T-cell (primary cell): ENCODE results near the gene TMEM213. TPM values are rescaled to one million over a fixed set of nuclear protein-coding genes. Genes with fewer than 3 reads are reported as not detected.

ENCODE experiments used
- ATAC-seq, 4 experiments: fragments of 200-7000 bp in 3 of 4; fragments of 150-1000 bp in 1 of 4; cut with Tn5 transposase; replicated peaks in 1 of 4; 1 replicate in 3 of 4; 2 replicates in 1 of 4; pipeline ENCODE4 v1.10.0; 2021; ENCODE audit warnings: moderate library complexity in 3 of 4, mild to moderate bottlenecking in 2 of 4, moderate number of reproducible peaks in 1 of 4
- CTCF ChIA-PET, 2 donors: fragments of 300-600 bp; sonication (Branson Sonifier 250); formaldehyde crosslinking; loops; one replicate each; lab custom pipeline; 2022; ENCODE audit warnings: antibody characterized with exemption in 2 of 2; lab: Charles Lee
- POLR2A ChIA-PET, 2 donors: fragments of 300-600 bp; sonication (Branson Sonifier 250); formaldehyde crosslinking; loops; one replicate each; lab custom pipeline; 2022; ENCODE audit warnings: antibody characterized with exemption in 2 of 2; lab: Charles Lee
- DNase-seq, 35 experiments: peaks; one replicate each; pipeline versions ENCODE4 v3.0.0 to v3.0.0-alpha.2; 2013 to 2023
- H3K27ac ChIP-seq: one replicate; pipeline ENCODE4 v1.5.1; 2013; ENCODE audit warnings: low read length
- H3K27me3 ChIP-seq, 2 experiments: replicated peaks in 1 of 2; 1 replicate in 1 of 2; 2 replicates in 1 of 2; pipeline versions ENCODE4 v1.6.1 to v1.7.0; 2013; ENCODE audit warnings: low read length in 1 of 2, mixed read lengths in 1 of 2; ENCODE audit not compliant: control insufficient read depth in 2 of 2, insufficient read depth in 2 of 2; ENCODE audit errors: extremely low read depth in 1 of 2
- H3K36me3 ChIP-seq, 2 donors: 1 replicate in 1 of 2; 2 replicates in 1 of 2; pipeline versions ENCODE4 v1.6.1 to v1.7.0; 2013; ENCODE audit warnings: low read length in 1 of 2; ENCODE audit not compliant: control insufficient read depth in 2 of 2, insufficient read depth in 1 of 2; ENCODE audit errors: extremely low read depth in 1 of 2
- H3K4me1 ChIP-seq, 2 experiments: 1 replicate in 1 of 2; 2 replicates in 1 of 2; pipeline versions ENCODE4 v1.6.1 to v1.7.0; 2013; ENCODE audit warnings: low read length in 2 of 2, mixed read lengths in 1 of 2; ENCODE audit not compliant: insufficient read depth in 2 of 2, control insufficient read depth in 1 of 2; ENCODE audit errors: extremely low read depth in 1 of 2
- H3K4me3 ChIP-seq, 2 donors: 1 replicate in 1 of 2; 2 replicates in 1 of 2; pipeline versions ENCODE4 v1.5.1 to v1.7.0; 2013; ENCODE audit warnings: mild to moderate bottlenecking in 2 of 2, low read length in 1 of 2, moderate library complexity in 1 of 2; ENCODE audit not compliant: control insufficient read depth in 1 of 2; ENCODE audit errors: extremely low read depth in 1 of 2
- H3K9me3 ChIP-seq: 2 replicates; pipeline ENCODE4 v1.7.0; 2013
- H3K27ac Mint-ChIP-seq, 2 donors: one replicate each; pipeline ENCODE4 v1.8.0; 2020 to 2021; ENCODE audit warnings: mild to moderate bottlenecking in 2 of 2, mixed read lengths in 2 of 2
- H3K27me3 Mint-ChIP-seq, 2 donors: one replicate each; pipeline ENCODE4 v1.8.0; 2021 to 2022; ENCODE audit warnings: mixed read lengths in 2 of 2
- H3K36me3 Mint-ChIP-seq: one replicate; pipeline ENCODE4 v1.8.0; 2021; ENCODE audit warnings: mixed read lengths
- H3K4me1 Mint-ChIP-seq, 3 donors: one replicate each; pipeline ENCODE4 v1.8.0; 2020 to 2022; ENCODE audit warnings: mixed read lengths in 3 of 3, mild to moderate bottlenecking in 1 of 3
- H3K4me3 Mint-ChIP-seq, 3 donors: one replicate each; pipeline ENCODE4 v1.8.0; 2020 to 2022; ENCODE audit warnings: mild to moderate bottlenecking in 3 of 3, mixed read lengths in 3 of 3, moderate library complexity in 3 of 3
- H3K9me3 Mint-ChIP-seq, 3 donors: one replicate each; pipeline ENCODE4 v1.8.0; 2020 to 2022; ENCODE audit warnings: mixed read lengths in 3 of 3
- WGBS: methylation state at CpG from one replicate; pipeline ENCODE4 v1.1.5; 2013; ENCODE audit warnings: missing lambda C conversion rate; ENCODE audit not compliant: insufficient coverage; 5-methylcytosine and 5-hydroxymethylcytosine counted together
- total RNA-seq, 35 experiments: library from RNA in 6 of 35; stranded (reverse) in 6 of 35; fragments of 120-200 nt in 1 of 35; gene quantifications; one replicate each; pipeline versions ENCODE4 v1.2.1 to v1.2.4 and lab custom pipeline; 2013 to 2026

The TMEM213 gene
- total RNA-seq, 5 donors from 2014 or later (not counting 1 experiment from before 2014, with no cell fraction given) = not detected

GRCh38 chr7:138835087-138835486 lies 37.3 kb downstream of the TMEM213 start:
- POLR2A ChIA-PET = no interaction called here
- H3K4me1 Mint-ChIP-seq = peaks cover 0 to 7% (median 5%) of the 10 kb centered on the region in 3 donors

GRCh38 chr7:138837627-138838026 lies 39.8 kb downstream of the TMEM213 start:
- ATAC-seq = no peak
- Mint-ChIP-seq H3K27ac (no peak overlapping the region), H3K9me3 (no peaks in the 10 kb centered on the region), H3K27me3 (peaks cover 17 to 33% of the 10 kb centered on the region in 2 donors), H3K4me3 (no peak overlapping the region), H3K4me1 (peaks cover 0 to 7% (median 5%) of the 10 kb centered on the region in 3 donors), H3K36me3 (no peaks in the 10 kb centered on the region)
- no peak for DNase-seq
- H3K9me3 ChIP-seq = no peaks in the 10 kb centered on the region
- H3K36me3 ChIP-seq = no peaks in the 10 kb centered on the region
- peaks cover 0 to 39% of the 10 kb centered on the region in 2 experiments for H3K27me3 ChIP-seq
- POLR2A ChIA-PET = no interaction called here
- WGBS = 91% methylated on average over 11 of the region's 13 CpGs
- no peak overlapping the region for H3K4me3 ChIP-seq
- no peaks in the 10 kb centered on the region for H3K4me1 ChIP-seq
- CTCF ChIA-PET = interaction anchor here in 1 of 2 donors (1.4 kb wide), 1 partner anchor 10 kb away, joined by 3 read pairs; no protein-coding TSS in a partner anchor
- no peak overlapping the region for H3K27ac ChIP-seq

More at GRCh38 chr7:138835087-138835486, 37.3 kb downstream of the TMEM213 start:
- Mint-ChIP-seq H3K9me3 (no peaks in the 10 kb centered on the region), H3K27me3 (peaks cover 10 to 21% of the 10 kb centered on the region in 2 donors), H3K36me3 (no peaks in the 10 kb centered on the region), H3K27ac (no peak overlapping the region), H3K4me3 (no peak overlapping the region)
- H3K27ac ChIP-seq = no peak overlapping the region
- WGBS = 90% methylated on average over 6 of the region's 11 CpGs
- no peaks in the 10 kb centered on the region for H3K4me1 ChIP-seq
- CTCF ChIA-PET = no interaction called here
- peaks cover 0 to 25% of the 10 kb centered on the region in 2 experiments for H3K27me3 ChIP-seq
- ATAC-seq = no peak
- no peak for DNase-seq
- H3K9me3 ChIP-seq = no peaks in the 10 kb centered on the region
- H3K4me3 ChIP-seq = no peak overlapping the region
- H3K36me3 ChIP-seq = no peaks in the 10 kb centered on the region

DNA sequence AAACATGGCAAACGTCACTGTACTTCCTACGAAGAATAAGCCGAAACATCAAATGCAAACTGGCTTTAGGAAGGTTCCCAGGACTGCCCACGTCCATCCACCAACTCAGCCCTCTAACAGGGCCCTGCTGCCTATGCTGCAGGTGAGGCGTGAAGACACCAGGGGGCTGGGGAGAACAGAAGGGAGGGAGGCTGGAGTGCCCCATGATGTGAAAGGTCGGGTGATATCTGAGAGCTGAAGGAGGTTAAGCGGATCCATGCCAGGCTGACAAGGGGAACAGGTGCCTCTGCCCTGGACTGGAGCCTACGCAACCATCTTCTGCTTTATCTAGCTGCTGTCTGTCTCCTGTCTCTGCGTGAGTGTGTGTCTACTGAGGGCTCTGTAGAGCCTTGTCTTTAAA lies 40.4 kb downstream of the TMEM213 start:
- no peak overlapping the region for H3K4me3 Mint-ChIP-seq
- Histone ChIP-seq H3K27ac (no peak overlapping the region), H3K36me3 (no peaks in the 10 kb centered on the region), H3K9me3 (no peaks in the 10 kb centered on the region), H3K27me3 (peaks cover 0 to 39% of the 10 kb centered on the region in 2 experiments), H3K4me1 (no peaks in the 10 kb centered on the region), H3K4me3 (no peak overlapping the region)
- no peak for DNase-seq
- H3K9me3 Mint-ChIP-seq = no peaks in the 10 kb centered on the region
- no peak overlapping the region for H3K27ac Mint-ChIP-seq
- ATAC-seq = no peak
- CTCF ChIA-PET = no interaction called here
- H3K4me1 Mint-ChIP-seq = peaks cover 0 to 7% (median 5%) of the 10 kb centered on the region in 3 donors
- H3K36me3 Mint-ChIP-seq = no peaks in the 10 kb centered on the region
- H3K27me3 Mint-ChIP-seq = peaks cover 17 to 28% of the 10 kb centered on the region in 2 donors
- 100% methylated on average over 1 of the region's 9 CpGs for WGBS
- POLR2A ChIA-PET = no interaction called here

DNA sequence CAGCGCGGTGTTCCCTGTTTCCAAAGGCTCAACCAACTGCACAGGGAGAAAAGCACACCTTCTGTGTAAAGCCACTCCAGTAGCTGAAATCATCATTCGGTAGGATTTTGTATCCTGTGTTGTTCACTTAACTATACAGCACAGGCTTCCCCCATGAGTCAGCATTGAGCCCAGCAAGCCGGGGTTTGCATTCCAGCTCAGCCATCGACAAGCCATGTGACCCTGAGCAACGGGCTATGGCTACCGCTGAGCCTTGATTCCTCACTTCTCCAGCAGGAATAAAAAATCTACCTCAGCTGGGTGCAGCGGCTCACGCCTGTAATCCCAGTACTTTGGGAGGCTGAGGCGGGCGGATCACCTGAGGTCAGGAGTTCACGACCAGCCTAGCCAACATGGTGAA lies 44.3 kb downstream of the TMEM213 start:
- H3K9me3 Mint-ChIP-seq = no peaks in the 10 kb centered on the region
- no peak overlapping the region for H3K27ac Mint-ChIP-seq
- Histone ChIP-seq H3K36me3 (no peaks in the 10 kb centered on the region), H3K27ac (no peak overlapping the region), H3K4me1 (no peaks in the 10 kb centered on the region), H3K9me3 (no peaks in the 10 kb centered on the region), H3K4me3 (no peak overlapping the region), H3K27me3 (peaks cover 0 to 24% of the 10 kb centered on the region in 2 experiments)
- H3K4me3 Mint-ChIP-seq = no peak overlapping the region
- ATAC-seq = no peak
- H3K4me1 Mint-ChIP-seq = no peaks in the 10 kb centered on the region
- ChIA-PET POLR2A (no interaction called here), CTCF (no interaction called here)
- WGBS = 53% methylated on average over 6 of the region's 12 CpGs
- H3K36me3 Mint-ChIP-seq = no peaks in the 10 kb centered on the region
- no peak for DNase-seq
- H3K27me3 Mint-ChIP-seq = peaks cover 9 to 18% of the 10 kb centered on the region in 2 donors

DNA sequence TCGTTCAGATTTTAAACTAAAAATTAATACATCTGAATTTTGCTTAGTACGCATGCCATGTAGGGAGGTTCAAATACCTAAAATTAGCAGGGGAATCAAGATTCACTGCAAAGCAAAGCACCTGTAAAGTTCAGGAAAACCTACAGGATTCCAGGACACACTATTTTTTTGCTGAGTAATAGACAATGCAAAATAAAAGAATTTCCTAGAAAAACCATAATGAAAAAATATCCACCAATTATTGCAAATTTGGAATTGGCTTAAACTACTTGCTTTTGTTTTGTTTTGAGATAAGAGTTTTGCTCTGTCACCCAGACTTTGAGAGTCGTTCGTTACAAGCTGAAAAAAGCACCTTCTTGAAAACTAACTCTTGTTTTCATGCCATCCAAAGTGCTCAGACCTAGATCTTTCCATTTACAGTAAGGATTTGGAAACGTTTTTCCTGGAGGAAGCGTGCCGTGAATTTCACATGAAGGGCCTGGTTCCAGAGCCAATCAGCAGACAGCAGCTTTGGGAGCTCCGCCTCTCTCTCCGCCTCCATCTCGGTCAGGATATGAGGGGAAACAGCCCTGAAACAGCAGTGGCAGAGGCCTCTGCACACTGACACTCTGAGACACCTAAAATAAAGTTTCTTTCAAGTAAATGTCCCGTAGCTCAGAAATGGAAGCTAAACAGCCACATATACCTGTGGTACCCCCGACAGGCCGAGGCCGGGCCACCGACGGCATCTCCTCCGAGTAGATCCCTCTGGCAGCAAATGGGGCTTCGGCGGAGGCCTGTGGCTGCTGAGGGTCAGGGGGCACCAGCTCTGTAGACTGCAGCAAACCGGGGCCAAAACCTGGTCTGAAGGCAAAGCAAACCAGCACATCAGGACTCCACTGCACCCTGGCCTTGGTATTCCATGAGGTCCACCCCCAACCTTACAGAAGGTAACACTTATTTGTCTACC lies 46.1 kb downstream of the TMEM213 start:
- no peaks in the 10 kb centered on the region for H3K9me3 ChIP-seq
- ATAC-seq (no peak), DNase-seq (no peak)
- H3K4me1 Mint-ChIP-seq = no peaks in the 10 kb centered on the region
- no peak overlapping the region for H3K27ac ChIP-seq
- 94% methylated on average over 15 of the region's 20 CpGs for WGBS
- H3K27me3 ChIP-seq = peaks cover 0 to 16% of the 10 kb centered on the region in 2 experiments
- H3K27ac Mint-ChIP-seq = no peak overlapping the region
- no peaks in the 10 kb centered on the region for H3K4me1 ChIP-seq
- ChIA-PET POLR2A (interaction anchor here in 1 of 2 donors (0.6 kb wide), 1 partner anchor 89 kb away, joined by 18 read pairs; no protein-coding TSS in a partner anchor), CTCF (no interaction called here)
- H3K9me3 Mint-ChIP-seq = no peaks in the 10 kb centered on the region
- H3K36me3 Mint-ChIP-seq = no peaks in the 10 kb centered on the region
- H3K27me3 Mint-ChIP-seq = peaks cover 9 to 18% of the 10 kb centered on the region in 2 donors
- no peak overlapping the region for H3K4me3 Mint-ChIP-seq
- no peaks in the 10 kb centered on the region for H3K36me3 ChIP-seq
- no peak overlapping the region for H3K4me3 ChIP-seq

- Mint-ChIP-seq H3K27ac (no peak overlapping the region), H3K4me3 (no peak overlapping the region), H3K27me3 (peaks cover under 1 to 6% of the 10 kb centered on the region in 2 donors), H3K36me3 (no peaks in the 10 kb centered on the region), H3K4me1 (no peaks in the 10 kb centered on the region), H3K9me3 (peaks cover 0 to 7% (median 0%) of the 10 kb centered on the region in 3 donors)
- ChIA-PET POLR2A (no interaction called here), CTCF (no interaction called here)
- ATAC-seq (no peak), DNase-seq (no peak)
- no peak overlapping the region for H3K27ac ChIP-seq
- H3K27me3 ChIP-seq = peaks cover 0 to 10% of the 10 kb centered on the region in 2 experiments
- no peaks in the 10 kb centered on the region for H3K9me3 ChIP-seq
- no peaks in the 10 kb centered on the region for H3K36me3 ChIP-seq
- no peaks in the 10 kb centered on the region for H3K4me1 ChIP-seq
- H3K4me3 ChIP-seq = no peak overlapping the region
- WGBS = 20% methylated on average over 2 of the region's 2 CpGs
These were observed 47.9 kb downstream of the TMEM213 start for GRCh38 chr7:138845711-138846110.
